GM18511 (cell line): ENCODE results near the gene GALNT18.

Experiments used
- ATAC-seq: cut with Tn5 transposase; IDR thresholded peaks from one replicate; pipeline ENCODE4 v1.9.1; 2021; ENCODE audit warnings: mild to moderate bottlenecking, moderate library complexity; ENCODE audit not compliant: unreplicated experiment

Gene GALNT18

GRCh38 chr11:11501546-11502262, 120.1 kb downstream of the GALNT18 start:
- ATAC-seq: no peak

- ATAC-seq: no peak
Observed at GRCh38 chr11:11500744-11501487, 120.9 kb downstream of the GALNT18 start.

GRCh38 chr11:11499300-11499699, 122.5 kb downstream of the GALNT18 start:
- ATAC-seq: no peak

- no peak for ATAC-seq
Observed at GRCh38 chr11:11498195-11498594, 123.6 kb downstream of the GALNT18 start.

- ATAC-seq: no peak
Observed at GRCh38 chr11:11496879-11497278, 124.9 kb downstream of the GALNT18 start.

GRCh38 chr11:11494348-11494747, 127.5 kb downstream of the GALNT18 start:
- ATAC-seq: no peak

- ATAC-seq: no peak
Observed at GRCh38 chr11:11493698-11494097, 128.1 kb downstream of the GALNT18 start.

- ATAC-seq: no peak
Observed at GRCh38 chr11:11491589-11491988, 130.2 kb downstream of the GALNT18 start.

GRCh38 chr11:11491014-11491413, 130.8 kb downstream of the GALNT18 start:
- no peak for ATAC-seq

- ATAC-seq: no peak
Observed at GRCh38 chr11:11486423-11486822, 135.4 kb downstream of the GALNT18 start.

GRCh38 chr11:11486002-11486401, 135.8 kb downstream of the GALNT18 start:
- no peak for ATAC-seq

- no peak for ATAC-seq
Observed at GRCh38 chr11:11483627-11484026, 138.2 kb downstream of the GALNT18 start.

- no peak for ATAC-seq
Observed at GRCh38 chr11:11482730-11483129, 139.1 kb downstream of the GALNT18 start.

GRCh38 chr11:11481371-11481770, 140.4 kb downstream of the GALNT18 start:
- no peak for ATAC-seq

- ATAC-seq: no peak
Observed at GRCh38 chr11:11480971-11481370, 140.8 kb downstream of the GALNT18 start.

- no peak for ATAC-seq
Observed at GRCh38 chr11:11478687-11479086, 143.1 kb downstream of the GALNT18 start.

GRCh38 chr11:11477695-11478420, 143.9 kb downstream of the GALNT18 start:
- ATAC-seq: no peak

- no peak for ATAC-seq
Observed at GRCh38 chr11:11476971-11477645, 144.7 kb downstream of the GALNT18 start.

GRCh38 chr11:11476499-11476898, 145.3 kb downstream of the GALNT18 start:
- no peak for ATAC-seq

GRCh38 chr11:11472106-11472505, 149.7 kb downstream of the GALNT18 start:
- ATAC-seq: no peak

- ATAC-seq: no peak
Observed at GRCh38 chr11:11471201-11471600, 150.6 kb downstream of the GALNT18 start.
